Transverse colon (tissue), 3 donors: Measurements from ENCODE around the gene ANKRD36B.
"Not testable (repeated sequence)": the region's sequence is repeated elsewhere in the genome, so short reads cannot be mapped to it uniquely, and the experiment has no call there.

ENCODE experiments used
- CTCF ChIP-seq, 5 experiments: fragments of 200-600 bp in 3 of 5; fragments of 450-650 bp in 2 of 5; sonication (generic) in 3 of 5; IDR thresholded peaks; 1 replicate in 2 of 5; 2 replicates in 3 of 5; pipeline ENCODE4 v1.5.1; 2016 to 2017; ENCODE audit warnings: antibody characterized with exemption in 5 of 5, inconsistent platforms in 3 of 5, mild to moderate bottlenecking in 2 of 5, moderate library complexity in 1 of 5
- POLR2A ChIP-seq: fragments of 450-650 bp; IDR thresholded peaks from one replicate; pipeline ENCODE4 v1.6.1; 2016; ENCODE audit warnings: antibody characterized with exemption, mild to moderate bottlenecking, moderate library complexity

- not testable (repeated sequence) for TF ChIP-seq POLR2A; CTCF (IDR thresholded peaks at IDR 0.05)
Observed at GRCh38 chr2:97611895-97612294, 22.2 kb upstream of the ANKRD36B start.
